Measurements from ENCODE around the gene LPAR1.

Gene LPAR1

DNA sequence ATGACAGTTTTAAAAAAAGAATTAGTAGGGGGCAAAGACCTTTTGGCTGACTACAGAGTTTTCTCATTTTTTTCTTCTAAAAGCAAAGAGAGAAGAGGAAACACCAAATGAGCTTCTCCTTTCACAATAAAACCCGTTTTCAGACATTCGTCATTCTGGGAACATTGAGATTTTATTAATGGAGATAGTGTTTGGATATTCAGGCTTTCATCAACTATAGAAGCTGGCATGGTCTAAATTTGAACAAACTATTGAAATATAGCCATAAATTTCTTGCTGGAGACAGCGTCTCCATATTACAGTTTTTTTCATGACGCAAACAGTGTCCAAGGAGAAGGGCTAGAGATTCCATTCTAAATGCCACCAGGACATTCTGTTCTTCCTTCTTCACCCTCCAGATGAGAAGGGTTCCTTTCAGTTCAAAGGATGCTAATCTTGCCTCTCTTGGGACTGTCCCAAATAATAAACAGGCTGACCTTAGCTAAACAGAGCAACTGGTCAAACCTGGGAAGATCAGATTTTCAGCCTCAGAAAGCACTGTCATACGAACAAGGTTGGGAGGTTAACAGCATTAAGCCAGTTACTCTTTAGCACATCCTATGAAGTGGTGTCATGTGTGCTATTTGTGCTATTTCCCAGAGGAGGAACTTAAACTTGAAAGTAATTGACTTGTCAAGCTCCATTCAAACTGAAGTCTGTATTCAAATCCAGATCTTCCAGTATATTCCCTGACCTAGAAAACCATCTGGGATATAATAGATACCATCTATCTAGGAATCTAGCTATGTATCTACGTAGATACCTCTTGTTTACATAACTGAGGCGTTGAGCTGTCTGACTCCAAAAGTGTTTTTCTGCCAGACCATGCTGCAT lies 125.6 kb downstream of the LPAR1 start:
- DNase-seq = no peak

DNA sequence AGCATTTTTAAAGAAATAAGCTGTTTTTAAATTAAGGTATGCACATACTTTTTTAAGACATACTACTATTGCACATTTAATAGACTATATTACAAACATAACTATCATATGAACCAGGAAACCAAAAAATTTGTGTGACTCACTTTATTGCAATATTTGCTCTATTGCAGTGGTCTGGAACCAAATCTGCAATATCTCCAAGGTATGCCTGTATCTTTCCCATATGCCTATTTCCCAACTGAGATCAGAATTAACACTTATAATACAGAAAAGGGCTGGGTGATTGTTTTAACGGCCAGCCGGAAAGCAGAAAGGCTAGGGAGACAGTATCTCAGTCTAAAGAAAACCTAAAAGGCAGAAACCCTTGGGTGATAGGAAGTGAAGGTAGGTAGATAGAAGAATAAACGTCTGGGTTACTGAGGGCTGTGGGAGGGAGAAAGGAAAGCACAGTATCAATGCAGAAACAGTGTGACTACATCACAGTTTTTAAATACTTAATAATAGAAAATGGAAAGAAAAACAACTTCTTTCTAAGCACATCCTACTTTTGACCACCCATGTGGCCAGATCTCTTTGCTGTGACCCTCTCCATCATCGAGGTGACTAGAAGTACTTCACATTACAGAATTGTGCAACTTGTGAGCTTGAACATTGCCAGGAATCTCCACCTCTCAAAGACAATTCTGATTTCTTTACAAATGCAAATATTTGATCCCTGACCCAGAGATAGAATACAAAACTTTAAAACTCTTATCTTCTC lies 126.4 kb downstream of the LPAR1 start:
- DNase-seq = no peak

DNA sequence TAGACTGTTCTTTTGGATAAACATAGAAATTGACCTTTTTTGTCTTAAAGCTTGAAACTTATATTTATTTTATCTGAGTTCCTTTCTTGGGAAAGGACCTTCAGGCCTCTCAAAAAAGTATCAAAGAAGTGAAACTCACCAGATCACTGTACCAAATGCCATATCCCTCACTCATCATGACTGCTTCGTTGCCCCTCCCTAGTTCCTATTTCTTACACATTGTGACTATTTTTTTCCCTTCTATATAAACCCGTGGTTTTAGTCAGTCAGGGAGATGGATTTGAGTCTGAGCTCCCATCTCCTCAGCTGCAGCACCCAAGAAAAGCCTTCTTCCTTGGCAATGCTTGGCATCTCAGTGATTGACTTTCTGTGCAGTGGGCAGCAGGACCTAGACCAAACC lies 129.4 kb downstream of the LPAR1 start:
- DNase-seq = no peak

DNA sequence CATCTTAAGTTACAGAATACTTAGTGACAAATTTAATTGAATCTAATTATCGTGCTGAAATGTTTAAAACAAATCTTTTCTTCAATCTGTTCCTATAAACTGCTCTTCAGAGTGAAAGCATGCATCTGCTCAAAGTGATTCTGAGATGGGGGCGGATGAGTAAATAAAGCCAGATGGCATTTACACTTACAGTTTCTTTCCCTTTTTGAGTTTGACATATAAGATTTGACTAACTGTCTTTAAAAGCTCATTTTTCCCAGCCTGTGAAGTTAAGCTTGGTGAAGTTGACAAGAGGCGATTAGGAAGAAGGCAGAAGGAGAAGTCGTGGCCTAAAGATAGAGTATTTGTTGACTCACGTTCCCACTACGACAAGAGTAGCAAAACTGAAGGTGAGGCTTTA lies 137.4 kb downstream of the LPAR1 start:
- no peak for DNase-seq

DNA sequence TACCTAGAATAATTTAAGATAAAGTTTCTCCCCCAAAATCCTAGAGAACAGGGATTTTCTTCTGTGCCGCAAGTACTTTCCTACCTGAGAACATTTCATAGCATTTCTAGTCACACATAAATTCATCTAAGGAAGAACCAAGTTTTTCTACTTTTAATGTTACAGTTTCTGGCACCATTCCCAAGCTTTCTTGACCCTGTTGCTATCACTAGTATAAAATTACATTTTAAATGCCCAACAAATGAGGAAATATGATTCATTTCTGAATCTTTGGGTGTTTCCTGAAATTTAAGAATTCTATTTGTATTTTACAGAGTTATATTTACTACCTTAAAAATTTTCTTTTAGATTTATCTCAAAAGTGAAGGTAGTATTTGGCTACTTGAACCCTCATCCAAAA lies 137.8 kb downstream of the LPAR1 start:
- DNase-seq = no peak

DNA sequence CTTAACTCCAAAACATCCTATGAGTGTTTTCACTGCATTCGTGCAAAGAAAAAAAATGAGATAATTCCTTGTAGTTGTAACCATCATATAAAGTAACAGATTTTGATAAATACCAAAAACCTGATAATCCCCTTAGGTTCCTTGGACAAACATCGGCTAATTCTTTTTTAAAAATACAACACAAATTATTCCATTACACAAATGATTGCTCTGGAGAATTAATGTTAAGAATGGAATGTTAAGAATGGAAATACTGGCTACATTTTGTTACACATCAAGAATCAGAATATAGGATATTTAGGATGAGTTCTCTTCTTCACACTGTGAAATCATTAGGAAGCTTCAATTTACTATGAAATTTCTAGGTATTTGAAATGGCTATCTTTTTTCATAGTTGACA lies 139.4 kb downstream of the LPAR1 start:
- DNase-seq = no peak

DNA sequence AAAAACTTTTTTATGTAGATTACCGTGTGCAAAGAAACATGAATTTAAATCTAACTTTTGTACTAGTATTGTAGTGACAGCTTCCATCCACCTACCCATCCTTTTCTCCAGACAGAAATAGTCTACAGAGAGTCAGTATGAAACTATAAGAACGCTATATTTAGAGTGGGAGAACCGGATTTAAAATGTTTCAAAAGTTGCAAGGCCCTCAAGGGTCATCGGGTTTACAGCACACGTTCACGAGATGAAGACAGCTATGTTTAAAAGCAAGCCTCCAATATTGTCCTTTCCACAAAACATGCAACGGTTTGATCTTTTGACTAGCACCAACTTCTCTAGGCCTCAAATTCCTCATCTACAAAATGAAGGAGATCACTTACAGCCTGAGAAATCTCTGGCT lies 139.9 kb downstream of the LPAR1 start:
- no peak for DNase-seq

DNA sequence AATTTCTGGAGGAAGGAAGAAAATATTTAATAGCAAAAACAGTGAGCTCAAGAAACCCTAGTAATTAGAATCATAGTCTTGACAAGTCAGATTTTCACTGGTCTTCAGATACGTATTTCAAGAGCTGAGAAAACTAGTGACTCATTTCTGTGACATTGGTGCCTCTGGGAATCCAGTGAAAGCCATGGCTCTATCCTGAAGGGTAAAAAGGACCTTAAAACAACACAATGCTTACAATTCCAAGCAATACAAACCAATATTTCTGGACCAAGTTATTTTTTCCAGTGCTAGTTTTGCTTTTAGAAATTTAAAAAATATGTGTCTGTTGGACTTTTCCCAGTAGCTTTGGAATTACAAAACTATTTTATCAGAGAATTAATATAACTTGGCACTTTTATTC lies 140.3 kb downstream of the LPAR1 start:
- DNase-seq = no peak

DNA sequence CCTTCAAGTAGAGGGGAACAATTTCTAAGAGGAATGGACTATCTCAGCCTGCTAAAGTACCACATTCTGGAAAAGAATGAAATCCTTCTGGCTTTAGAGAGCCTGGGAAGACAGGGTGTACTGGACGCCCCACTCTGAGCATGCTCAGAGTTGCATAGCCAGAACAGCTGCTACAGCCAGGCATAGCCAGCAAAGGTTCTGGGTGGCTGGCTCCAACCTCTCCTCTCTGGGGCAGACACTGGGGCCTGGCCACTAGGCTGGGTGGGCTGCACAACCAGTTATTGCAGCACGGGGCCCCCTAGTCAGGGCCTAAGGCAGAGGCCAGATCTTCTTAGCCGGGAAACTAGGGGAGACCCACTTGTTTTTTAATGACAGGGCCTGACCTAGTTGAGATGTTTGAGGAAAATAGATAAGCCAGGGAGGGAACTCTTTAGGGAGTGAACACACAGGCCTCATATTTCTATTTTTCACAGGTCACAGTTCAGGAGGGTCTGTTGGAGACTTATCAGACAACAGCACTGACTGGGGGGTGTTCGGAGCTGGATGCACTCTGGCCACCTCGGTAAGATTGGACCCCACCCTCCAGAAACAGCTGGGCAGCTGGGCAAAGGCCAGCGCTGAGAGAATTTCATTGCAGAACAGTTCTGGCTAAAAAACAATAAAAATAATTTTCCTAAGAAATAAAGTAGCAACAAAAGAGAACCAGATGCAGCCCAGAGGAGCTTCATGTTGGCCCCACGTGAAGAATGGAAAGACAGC lies 142.9 kb downstream of the LPAR1 start:
- no peak for DNase-seq

DNA sequence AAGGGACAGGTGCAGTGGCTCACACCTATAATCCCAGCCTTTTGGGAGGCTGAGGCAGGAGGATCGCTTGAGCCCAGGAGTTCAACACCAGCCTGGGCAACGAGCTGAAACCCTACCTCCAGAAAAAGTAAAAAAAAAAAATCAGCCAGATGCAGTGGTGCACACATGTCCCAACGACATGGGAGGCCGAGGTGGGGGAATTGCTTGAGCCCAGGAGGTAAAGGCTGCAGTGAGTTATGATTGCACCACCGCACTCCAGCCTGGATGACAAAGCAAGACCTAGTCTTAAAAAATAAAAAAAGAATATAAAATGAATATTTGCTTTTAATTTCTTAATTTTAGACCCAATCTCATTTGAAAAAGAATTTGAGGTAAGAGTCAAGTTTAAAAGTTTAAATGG lies 143.5 kb downstream of the LPAR1 start:
- no peak for DNase-seq

DNA sequence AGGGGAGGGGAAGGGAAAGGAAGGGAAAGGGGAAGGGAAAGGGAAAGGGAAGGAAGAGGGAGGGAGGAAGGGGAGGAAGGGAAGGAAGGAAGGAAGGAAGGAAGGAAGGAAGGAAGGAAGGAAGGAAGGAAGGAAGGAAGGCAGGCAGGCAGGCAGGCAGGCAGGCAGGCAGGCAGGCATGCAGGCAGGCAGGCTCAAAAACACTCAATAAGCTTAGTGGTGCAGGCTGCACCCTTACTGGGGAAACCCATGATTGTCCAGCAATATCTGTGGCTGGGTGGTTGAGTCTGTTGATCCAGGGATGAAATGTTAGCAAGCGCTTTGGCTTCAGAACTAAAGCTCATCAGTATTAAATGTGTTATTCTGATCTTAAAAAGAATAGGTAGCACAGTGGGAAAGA lies 145.6 kb downstream of the LPAR1 start:
- DNase-seq = no peak

DNA sequence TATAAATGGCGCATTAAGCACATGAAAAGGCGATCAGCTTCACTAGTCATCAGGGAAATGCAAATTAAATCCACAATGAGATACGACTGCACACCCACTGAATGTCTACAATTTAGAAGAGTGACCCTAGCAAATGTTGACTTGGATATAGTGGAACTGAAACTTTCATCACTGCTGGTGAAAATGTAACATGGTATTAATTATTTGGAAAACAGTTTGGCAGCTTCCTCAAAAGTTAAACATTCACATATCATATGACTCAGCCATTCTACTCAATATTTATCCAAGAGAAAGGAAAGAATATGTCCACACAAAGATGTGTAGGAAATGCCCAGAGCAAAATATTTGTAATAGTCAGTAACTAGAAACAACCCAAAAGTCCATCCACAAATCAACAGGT lies 146.5 kb downstream of the LPAR1 start:
- no peak for DNase-seq

DNA sequence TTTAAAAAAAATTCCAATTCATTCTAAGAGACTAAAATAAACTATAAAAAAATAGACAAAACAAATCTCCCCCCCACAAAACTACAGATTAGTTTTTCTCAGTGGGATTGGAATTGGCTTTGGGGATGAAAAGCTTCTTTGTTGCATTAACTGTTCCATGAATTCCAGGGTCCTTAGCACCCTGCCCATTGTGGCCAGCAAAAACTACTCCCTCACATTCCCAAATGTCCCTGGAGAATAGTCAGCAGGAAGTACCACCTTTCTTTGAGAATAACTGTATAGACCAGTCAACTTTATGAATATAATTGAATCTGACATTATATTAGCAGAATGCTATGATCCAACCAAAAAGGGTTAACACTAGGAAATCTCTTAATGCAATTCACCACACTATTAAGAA lies 147.9 kb downstream of the LPAR1 start:
- DNase-seq = no peak

DNA sequence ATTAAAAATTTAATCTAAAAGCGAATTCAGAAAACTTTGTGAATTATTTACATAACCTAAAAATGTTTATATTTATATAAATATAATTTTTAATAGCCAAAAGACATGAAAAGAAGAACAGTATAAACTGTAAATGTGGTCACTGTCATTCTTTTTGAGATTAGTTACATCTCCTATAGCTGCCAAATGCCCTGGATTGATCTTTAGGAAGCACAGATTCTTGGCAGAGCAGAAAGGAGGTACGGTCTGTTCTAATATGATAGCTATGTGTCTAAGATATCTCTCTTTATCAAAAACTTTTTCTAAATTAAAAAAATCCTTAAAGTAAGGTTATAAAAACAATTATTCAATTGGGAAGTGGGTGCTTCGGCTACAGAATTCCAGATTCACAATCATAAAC lies 151.0 kb downstream of the LPAR1 start:
- no peak for DNase-seq

DNA sequence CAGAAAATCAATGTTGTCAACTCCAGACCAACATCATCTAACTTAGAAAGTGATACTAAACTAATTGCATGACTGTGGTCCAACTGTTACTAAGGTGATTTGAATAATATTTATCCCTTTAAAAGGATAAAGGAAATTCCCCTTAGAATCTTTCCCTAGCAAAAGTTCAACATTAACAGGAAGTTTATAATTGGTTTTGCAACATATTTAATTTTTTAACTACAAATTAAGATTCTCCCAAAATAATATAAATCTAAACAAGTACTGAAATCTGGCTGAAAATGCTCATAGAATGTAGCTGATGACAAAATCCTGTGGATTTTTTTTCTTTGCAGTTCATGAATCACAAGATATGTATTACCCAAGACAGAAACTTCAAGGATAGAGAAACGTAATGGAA lies 151.4 kb downstream of the LPAR1 start:
- no peak for DNase-seq

DNA sequence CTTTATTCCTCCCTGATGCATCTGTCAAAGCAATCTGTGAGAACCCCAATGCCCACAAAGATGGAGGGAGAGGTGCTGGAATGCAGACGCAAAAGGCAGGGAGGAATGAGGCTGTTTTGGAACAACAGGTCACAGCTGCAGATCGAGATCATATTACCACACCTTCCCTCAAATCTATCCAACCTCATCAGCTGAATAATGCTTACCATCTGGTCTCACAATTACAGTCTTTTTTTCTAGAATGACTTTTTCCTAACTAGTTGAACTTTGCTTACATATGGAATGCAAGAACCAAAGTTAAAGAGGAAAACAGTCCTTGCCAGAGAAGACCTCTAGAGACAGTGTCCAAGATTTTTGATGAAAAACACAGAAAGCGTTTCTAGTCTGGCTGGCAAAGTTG lies 158.1 kb downstream of the LPAR1 start:
- no peak for DNase-seq

DNA sequence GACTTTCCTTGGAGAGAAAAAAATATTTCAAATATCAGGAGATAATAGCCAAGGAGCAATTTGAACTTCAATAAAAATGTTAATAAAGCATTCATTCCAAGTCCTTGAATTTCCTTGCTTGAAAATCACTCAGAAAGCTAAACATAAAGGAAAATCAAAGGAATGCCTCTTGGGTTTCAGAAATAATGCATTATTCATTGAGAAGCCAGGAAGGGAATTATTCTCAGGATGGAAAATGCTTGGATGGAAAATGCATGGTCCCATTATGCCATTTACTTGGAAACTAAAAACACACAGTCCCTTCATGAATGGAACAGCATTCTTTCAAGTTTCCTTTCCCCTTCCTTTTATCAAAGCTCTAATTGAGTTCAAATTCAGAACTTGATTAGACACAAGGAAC lies 160.9 kb downstream of the LPAR1 start:
- DNase-seq = no peak

DNA sequence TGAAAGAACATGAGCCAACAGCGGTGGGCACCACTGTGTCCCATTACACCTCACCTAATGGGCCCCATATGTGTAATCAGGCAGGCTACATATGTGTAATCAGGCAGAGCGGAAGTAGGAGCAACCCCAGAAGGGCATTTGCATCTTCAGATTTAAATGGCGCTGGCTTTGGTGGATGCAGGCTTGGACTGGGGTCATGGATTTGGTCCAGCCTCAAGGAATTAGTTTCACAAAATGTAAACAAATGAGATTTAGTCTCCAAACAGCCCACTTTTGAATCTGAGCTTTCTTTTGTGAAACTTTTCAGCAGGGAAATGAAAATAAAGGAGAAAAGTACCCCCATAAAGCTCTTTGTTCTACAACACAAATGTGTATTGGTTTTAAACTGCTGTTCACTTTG lies 161.3 kb downstream of the LPAR1 start:
- no peak for DNase-seq

DNA sequence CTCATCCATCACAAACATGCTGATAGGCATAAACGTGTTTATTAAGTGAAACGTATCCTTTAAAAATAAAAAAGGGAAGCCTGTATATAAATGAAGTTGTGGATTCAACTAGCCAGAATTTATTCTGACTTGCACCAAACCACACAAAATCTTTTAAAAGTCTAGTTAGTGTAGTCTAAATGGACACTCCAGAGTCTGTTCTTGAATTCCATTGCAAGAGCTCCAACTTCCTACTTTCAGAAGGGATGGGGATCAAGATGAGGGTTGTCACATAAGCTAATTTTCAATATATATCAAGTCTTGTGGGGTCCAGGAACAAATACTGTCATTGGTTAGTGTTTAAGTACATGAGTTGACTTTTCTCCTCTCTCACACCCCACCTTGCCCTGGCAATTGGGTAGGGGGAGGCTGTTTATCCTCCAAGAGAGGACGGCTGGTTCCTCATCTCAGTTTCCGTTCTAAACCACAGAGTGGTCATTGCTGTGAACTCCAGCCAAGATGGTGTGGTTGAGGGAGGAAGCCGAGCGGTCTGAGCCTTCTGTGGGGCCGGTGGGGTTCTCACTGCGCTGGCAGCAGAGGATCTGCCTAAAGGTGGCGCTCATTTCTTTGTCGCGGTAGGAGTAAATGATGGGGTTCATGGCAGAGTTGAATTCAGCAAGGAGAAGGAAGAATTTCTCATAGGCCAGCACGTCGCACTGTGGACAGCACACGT lies 163.2 kb downstream of the LPAR1 start:
- no peak for DNase-seq

DNA sequence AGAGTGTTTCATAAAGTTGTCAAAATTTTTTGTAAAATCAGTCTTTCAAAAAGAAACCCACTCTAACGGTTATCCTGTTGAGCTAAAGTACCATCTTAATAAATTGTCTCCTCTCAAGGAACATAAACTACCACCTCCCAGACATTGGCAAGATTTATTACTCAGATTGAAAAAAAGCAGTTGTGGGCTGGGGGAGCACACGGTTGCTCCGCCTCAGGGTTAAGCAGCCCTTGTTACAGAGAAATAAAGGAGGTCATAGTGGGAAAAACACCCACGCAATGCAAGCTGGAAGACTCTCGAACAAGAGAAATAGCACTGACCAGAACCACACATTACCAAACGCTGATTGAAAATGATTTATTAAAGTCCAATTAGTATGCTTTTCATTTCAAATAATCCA lies 165.3 kb downstream of the LPAR1 start:
- no peak for DNase-seq

DNA sequence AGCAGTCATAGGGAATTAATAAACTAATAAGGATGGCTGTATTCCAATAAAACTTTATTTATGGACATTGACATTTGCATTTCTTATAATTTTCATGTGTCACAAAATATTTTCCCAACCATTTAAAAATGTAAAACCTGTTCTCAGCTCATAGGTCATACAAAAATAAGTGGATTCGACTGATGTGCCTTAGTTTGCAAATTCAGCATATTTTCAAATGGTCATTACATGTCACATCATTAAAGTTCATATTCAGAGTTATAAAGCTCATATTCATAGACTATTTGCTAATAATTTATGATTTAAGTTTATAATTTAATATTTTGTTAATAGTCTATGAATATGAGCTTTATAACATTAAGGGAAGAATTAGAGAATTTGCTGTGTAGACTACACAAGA lies 166.5 kb downstream of the LPAR1 start:
- no peak for DNase-seq

DNA sequence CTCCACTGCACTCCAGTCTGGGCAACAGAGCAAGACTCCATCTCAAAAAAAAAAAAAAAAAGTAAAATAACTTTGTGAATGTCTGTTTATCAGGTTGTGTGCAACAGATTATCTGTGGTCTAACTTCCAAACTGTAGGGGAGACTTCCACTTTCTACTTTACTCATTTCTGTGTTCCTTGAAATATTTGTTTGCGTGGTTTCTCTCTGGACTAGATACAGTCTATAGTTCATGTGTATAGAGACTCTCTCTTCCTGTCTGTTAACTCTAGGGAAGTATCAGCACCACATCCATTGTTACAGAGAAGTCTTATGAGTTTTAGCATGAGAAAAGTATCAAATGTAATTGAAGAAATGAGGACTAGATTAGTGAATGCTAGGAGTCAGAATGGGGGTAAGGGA lies 168.3 kb downstream of the LPAR1 start:
- DNase-seq = no peak

DNA sequence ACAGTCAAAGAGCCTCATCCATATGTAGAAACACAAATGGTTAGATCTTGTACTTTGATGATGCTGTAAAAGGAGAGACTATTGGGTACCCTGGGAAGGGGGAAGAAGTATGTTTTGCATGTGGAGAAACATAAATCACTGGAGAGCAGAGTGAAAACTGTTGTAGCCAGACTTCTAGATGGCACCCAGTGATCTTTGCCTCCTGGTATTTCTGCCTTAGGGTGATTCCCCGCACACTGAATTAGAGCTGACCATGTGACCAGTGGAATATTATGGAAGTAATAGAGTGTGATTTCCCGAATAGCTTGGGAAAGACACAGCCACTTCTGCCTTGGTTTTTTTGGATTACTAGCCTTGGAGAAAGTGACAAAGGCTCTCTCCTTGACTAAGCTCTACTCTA lies 174.3 kb downstream of the LPAR1 start:
- DNase-seq = no peak

All from CD4-positive, alpha-beta T cell treated with Interleukin-4 for 4 hours (primary cell).